Ovary (tissue), 9 donors: ENCODE measurements around the gene ATRNL1. TPM values are rescaled to one million over a fixed set of nuclear protein-coding genes. Genes with fewer than 3 reads are reported as not detected.

Experiments used
- DNase-seq, 5 donors: peaks; one replicate each; pipeline ENCODE4 v3.0.0-alpha.2; 2019 to 2020
- H3K27ac ChIP-seq, 2 donors: fragments of 200-600 bp; one replicate each; pipeline versions ENCODE4 v1.5.1 to v1.8.0; 2019 to 2022
- H3K27me3 ChIP-seq: fragments of 200-600 bp; one replicate; pipeline ENCODE4 v1.8.0; 2022
- H3K36me3 ChIP-seq: fragments of 200-600 bp; sonication (generic); one replicate; pipeline ENCODE4 v1.5.1; 2019
- H3K4me1 ChIP-seq: one replicate; pipeline ENCODE4 v1.8.1; 2013; ENCODE audit warnings: mild to moderate bottlenecking, moderate library complexity; ENCODE audit not compliant: insufficient read depth
- H3K4me3 ChIP-seq: fragments of 200-600 bp; sonication (generic); one replicate; pipeline ENCODE4 v1.5.1; 2017
- H3K9me3 ChIP-seq, 2 donors: fragments of 200-600 bp in 1 of 2; sonication (generic) in 1 of 2; one replicate each; pipeline versions ENCODE4 v1.5.1 to v1.8.1; 2013 to 2019; ENCODE audit warnings: mild to moderate bottlenecking in 1 of 2, moderate library complexity in 1 of 2
- EP300 ChIP-seq: sonication (generic); formaldehyde crosslinking; IDR thresholded peaks from one replicate; pipeline ENCODE4 v1.6.1; 2017; ENCODE audit warnings: antibody characterized with exemption
- POLR2A ChIP-seq: fragments of 450-650 bp; IDR thresholded peaks from one replicate; pipeline ENCODE4 v1.6.1; 2017; ENCODE audit warnings: antibody characterized with exemption, mild to moderate bottlenecking, moderate library complexity
- WGBS, 3 donors: extraction: QIAGEN DNeasy Blood & Tissue Kit in 1 of 3; methylation state at CpG; one replicate each; pipeline versions ENCODE4 v1.1.5 to v1.1.7; 2013 to 2017; 5-methylcytosine and 5-hydroxymethylcytosine counted together
- intact Hi-C, 4 donors: fragments of 100-400 bp; cut with DNase I; formaldehyde crosslinking; loops; one replicate each; pipeline versions ENCODE4 v1.11.0 to v1.15.1; 2022 to 2023
- polyA plus RNA-seq, 2 donors: library from polyadenylated mRNA; stranded (reverse); fragments of 200-250 nt in 1 of 2; fragments of 350-450 nt in 1 of 2; fragmentation: Illumina TruSeq in 1 of 2; extraction: RNeasy Lipid Tissue Mini Kit (QIAGEN cat#74804) in 1 of 2; gene quantifications; one replicate each; pipeline ENCODE4 v1.2.3, GENCODE V29; 2013 to 2014
- total RNA-seq, 7 donors: library from RNA; depleted of rRNA in 2 of 7; stranded (reverse); fragments of >200 nt in 2 of 7; fragmentation: NEBNext Ultra II Directional in 3 of 7; extraction: Animal tissue kit (Norgen Biotek cat#: 25700) in 3 of 7; gene quantifications; one replicate each; pipeline versions ENCODE4 v1.1.0 to v1.2.4, GENCODE V29; 2016 to 2023
- TF ChIP-seq, protein P1 (sequence below), 3 donors: fragments of 450-650 bp in 2 of 3; fragments of 200-600 bp in 1 of 3; IDR thresholded peaks; one replicate each; pipeline versions ENCODE4 v1.5.1 to v1.8.0; 2016 to 2022; ENCODE audit warnings: antibody characterized with exemption in 3 of 3, mild to moderate bottlenecking in 1 of 3
- donor health status: DM: no; HTN: no; CAD: no; lungs with moderate emphysema.
- donor health status: DM: no; HTN: no; CAD: no.
- donor health status: Bipolar disorder and iron deficiency.
- donor health status: DM: yes; HTN: yes; CAD: no.
- donor health status: DM: no; HTN: no; CAD: no.
- donor health status: DM: yes; HTN: yes; CAD: no.

Gene ATRNL1
- total and polyA plus RNA-seq, 9 donors = 8.1 to 119 (median 77.8) TPM

DNA sequence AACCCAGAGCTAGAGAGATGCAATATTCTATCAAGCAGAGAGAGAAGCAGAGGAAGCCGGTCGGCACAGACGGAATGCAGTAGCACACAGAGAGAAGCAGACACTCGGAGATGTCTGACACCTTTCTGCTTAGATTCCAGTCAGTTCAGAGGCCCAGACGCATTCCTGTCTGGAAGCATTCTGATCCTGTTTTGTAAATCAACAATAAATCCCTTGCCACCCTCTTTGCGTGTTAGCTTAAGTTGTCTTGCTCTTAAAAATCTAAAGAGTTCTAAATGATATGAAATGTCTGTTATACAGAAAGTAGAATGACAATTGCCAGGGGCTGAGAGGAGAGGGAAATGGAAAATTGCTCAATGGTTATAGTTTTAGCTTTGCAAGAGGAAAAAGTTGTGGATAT is 27.4 kb upstream of the ATRNL1 start:
- Histone ChIP-seq H3K36me3 (no peaks in the 10 kb centered on the region), H3K27me3 (no peaks in the 10 kb centered on the region), H3K9me3 (no peaks in the 10 kb centered on the region), H3K27ac (no peak overlapping the region), H3K4me3 (no peak overlapping the region), H3K4me1 (no peaks in the 10 kb centered on the region)
- intact Hi-C loops = no loop called here
- TF ChIP-seq, protein P1, sequence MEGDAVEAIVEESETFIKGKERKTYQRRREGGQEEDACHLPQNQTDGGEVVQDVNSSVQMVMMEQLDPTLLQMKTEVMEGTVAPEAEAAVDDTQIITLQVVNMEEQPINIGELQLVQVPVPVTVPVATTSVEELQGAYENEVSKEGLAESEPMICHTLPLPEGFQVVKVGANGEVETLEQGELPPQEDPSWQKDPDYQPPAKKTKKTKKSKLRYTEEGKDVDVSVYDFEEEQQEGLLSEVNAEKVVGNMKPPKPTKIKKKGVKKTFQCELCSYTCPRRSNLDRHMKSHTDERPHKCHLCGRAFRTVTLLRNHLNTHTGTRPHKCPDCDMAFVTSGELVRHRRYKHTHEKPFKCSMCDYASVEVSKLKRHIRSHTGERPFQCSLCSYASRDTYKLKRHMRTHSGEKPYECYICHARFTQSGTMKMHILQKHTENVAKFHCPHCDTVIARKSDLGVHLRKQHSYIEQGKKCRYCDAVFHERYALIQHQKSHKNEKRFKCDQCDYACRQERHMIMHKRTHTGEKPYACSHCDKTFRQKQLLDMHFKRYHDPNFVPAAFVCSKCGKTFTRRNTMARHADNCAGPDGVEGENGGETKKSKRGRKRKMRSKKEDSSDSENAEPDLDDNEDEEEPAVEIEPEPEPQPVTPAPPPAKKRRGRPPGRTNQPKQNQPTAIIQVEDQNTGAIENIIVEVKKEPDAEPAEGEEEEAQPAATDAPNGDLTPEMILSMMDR (IDR thresholded peaks at IDR 0.05) = no peak
- TF ChIP-seq POLR2A (no peak), EP300 (no peak)
- 72 to 86% (median 83%) methylated on average over 6 of the region's 6 CpGs for WGBS, 3 donors
- no peak for DNase-seq

DNA sequence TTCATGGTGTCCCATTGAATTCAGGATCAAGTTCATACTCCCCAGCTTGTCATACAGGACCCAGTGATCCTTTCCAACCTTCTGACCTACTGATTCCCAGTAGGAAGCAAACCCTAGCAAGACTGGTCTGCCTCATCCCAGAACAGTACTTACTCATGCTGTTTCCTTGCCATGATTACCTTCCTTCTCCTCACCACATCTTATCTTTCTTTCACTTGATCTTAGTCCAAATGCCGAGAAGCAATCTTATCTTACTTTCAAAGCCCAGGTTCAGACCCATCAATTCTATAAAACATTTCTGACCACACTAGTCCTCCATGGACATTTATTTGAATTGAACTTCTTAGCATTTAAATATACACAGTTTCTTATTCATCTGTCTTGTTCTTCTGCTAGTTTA is 26.6 kb upstream of the ATRNL1 start:
- H3K9me3 ChIP-seq = no peaks in the 10 kb centered on the region
- H3K27ac ChIP-seq = no peak overlapping the region
- WGBS, 3 donors = 44 to 52% (median 49%) methylated on average over 1 of the region's 1 CpG
- no peaks in the 10 kb centered on the region for H3K27me3 ChIP-seq
- no peak for DNase-seq
- no peak for TF ChIP-seq EP300
- no peak for TF ChIP-seq POLR2A
- TF ChIP-seq, protein P1 (IDR thresholded peaks at IDR 0.05) = no peak
- H3K4me3 ChIP-seq = no peak overlapping the region
- H3K4me1 ChIP-seq = no peaks in the 10 kb centered on the region
- H3K36me3 ChIP-seq = no peaks in the 10 kb centered on the region
- intact Hi-C loops = no loop called here

DNA sequence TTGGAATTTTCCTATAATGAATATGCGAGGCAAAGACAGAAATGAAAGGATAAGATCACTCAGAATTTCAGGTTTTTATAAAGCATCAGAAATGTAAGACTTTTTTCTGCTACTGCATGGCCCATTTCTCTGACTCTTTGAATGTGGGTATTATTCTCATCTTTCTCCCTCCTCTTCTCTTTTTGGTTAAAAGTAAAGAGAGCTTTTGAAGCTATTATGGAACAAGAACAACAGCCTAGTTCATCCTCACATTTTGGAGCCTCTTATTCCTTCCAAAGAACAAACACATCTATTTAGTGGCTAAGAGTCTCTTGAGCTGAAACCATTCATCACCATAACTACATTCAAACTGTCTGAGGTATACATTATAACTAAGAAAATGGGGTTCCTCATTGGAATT is 19.4 kb upstream of the ATRNL1 start:
- intact Hi-C loops = no loop called here
- no peak overlapping the region for H3K27ac ChIP-seq
- no peak for DNase-seq
- H3K4me1 ChIP-seq = no peaks in the 10 kb centered on the region
- TF ChIP-seq EP300 = no peak
- TF ChIP-seq, protein P1 (IDR thresholded peaks at IDR 0.05) = no peak
- TF ChIP-seq POLR2A = no peak
- no peaks in the 10 kb centered on the region for H3K27me3 ChIP-seq
- no peak overlapping the region for H3K4me3 ChIP-seq
- peaks cover 0 to 2% of the 10 kb centered on the region in 2 donors for H3K9me3 ChIP-seq
- WGBS, 3 donors = 91 to 94% (median 92%) methylated on average over 1 of the region's 1 CpG
- H3K36me3 ChIP-seq = no peaks in the 10 kb centered on the region

DNA sequence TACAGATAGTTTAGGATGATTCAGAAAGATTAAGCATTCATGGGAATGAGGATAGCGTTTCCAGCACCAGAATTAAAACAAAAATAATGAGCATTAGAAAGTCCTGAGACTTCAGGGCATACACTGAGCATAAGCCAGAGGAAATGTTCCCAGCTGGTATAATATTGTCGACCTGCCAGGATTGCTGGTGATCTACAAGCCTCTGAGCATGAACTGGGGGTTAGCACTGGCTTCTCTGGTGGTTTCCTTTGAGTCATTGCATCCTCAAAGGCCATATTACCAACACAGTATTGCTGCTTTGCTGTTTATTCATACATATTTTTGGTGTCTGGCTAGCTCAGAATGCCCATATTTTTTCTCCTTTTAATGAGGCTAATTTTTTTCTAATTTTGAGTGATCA is 10.7 kb upstream of the ATRNL1 start:
- TF ChIP-seq EP300 = no peak
- no peak for TF ChIP-seq POLR2A
- TF ChIP-seq, protein P1 (IDR thresholded peaks at IDR 0.05) = no peak
- Histone ChIP-seq H3K9me3 (peaks cover 0 to 5% of the 10 kb centered on the region in 2 donors), H3K36me3 (no peaks in the 10 kb centered on the region), H3K4me3 (no peak overlapping the region), H3K27me3 (no peaks in the 10 kb centered on the region), H3K27ac (no peak overlapping the region), H3K4me1 (no peaks in the 10 kb centered on the region)
- intact Hi-C loops = no loop called here
- no peak for DNase-seq
- 45 to 61% (median 52%) methylated on average over 2 of the region's 2 CpGs for WGBS, 3 donors
